ENCODE data around the gene C1orf56.

DNA sequence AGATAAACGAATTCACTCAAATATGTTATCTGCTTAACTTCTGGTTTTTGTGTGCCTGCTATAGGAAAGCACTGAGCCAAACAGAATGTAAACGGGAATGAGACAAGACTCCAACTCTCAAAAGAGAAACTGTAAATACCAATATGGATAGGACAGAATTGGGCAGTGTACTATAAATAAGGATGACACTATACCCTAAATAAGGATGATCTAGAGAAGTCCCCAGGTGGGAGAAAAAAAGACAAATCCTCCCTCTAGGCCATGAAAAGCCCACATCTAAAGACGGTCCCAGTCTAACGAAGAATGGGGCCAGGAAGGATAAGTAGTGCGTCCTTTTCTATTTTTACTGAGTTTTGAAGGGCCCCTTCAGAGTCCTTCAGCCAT lies 21.5 kb downstream of the C1orf56 start:
- TF ChIP-seq, protein P1, sequence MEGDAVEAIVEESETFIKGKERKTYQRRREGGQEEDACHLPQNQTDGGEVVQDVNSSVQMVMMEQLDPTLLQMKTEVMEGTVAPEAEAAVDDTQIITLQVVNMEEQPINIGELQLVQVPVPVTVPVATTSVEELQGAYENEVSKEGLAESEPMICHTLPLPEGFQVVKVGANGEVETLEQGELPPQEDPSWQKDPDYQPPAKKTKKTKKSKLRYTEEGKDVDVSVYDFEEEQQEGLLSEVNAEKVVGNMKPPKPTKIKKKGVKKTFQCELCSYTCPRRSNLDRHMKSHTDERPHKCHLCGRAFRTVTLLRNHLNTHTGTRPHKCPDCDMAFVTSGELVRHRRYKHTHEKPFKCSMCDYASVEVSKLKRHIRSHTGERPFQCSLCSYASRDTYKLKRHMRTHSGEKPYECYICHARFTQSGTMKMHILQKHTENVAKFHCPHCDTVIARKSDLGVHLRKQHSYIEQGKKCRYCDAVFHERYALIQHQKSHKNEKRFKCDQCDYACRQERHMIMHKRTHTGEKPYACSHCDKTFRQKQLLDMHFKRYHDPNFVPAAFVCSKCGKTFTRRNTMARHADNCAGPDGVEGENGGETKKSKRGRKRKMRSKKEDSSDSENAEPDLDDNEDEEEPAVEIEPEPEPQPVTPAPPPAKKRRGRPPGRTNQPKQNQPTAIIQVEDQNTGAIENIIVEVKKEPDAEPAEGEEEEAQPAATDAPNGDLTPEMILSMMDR (IDR thresholded peaks at IDR 0.05): no peak
- TF ChIP-seq POLR2A (IDR thresholded peaks at IDR 0.05): no peak
